HEK293 (cell line): ENCODE measurements around the gene TBC1D22A.

ENCODE experiments used
- ATF2 ChIP-seq: fragments of 450-650 bp; formaldehyde crosslinking; IDR thresholded peaks from 2 replicates; pipeline ENCODE4 v1.5.1; 2016; ENCODE audit warnings: missing biosample characterization, missing genetic modification characterization, low read depth
- CTCF ChIP-seq: fragments of 450-650 bp; formaldehyde crosslinking; IDR thresholded peaks from 2 replicates; pipeline ENCODE4 v1.5.1; 2016; ENCODE audit warnings: missing biosample characterization, missing genetic modification characterization
- PATZ1 ChIP-seq: fragments of 450-650 bp; formaldehyde crosslinking; IDR thresholded peaks from 2 replicates; pipeline ENCODE4 v1.5.1; 2016; ENCODE audit warnings: missing biosample characterization, missing genetic modification characterization
- REST ChIP-seq: fragments of 450-650 bp; formaldehyde crosslinking; IDR thresholded peaks from 2 replicates; pipeline ENCODE4 v1.5.1; 2016; ENCODE audit warnings: missing biosample characterization, missing genetic modification characterization
- SETDB1 ChIP-seq: IDR thresholded peaks from one replicate; pipeline ENCODE4 v1.6.1; 2017; ENCODE audit warnings: mild to moderate bottlenecking, low read length, moderate library complexity, mixed read lengths; ENCODE audit not compliant: insufficient read length
- ZNF37A ChIP-seq: fragments of 450-650 bp; IDR thresholded peaks from 2 replicates; pipeline ENCODE4 v1.5.1; 2018; ENCODE audit warnings: missing biosample characterization, missing genetic modification characterization
- ZNF670 ChIP-seq: fragments of 450-650 bp; formaldehyde crosslinking; IDR thresholded peaks from 2 replicates; pipeline ENCODE4 v1.5.1; 2016; ENCODE audit warnings: missing biosample characterization, missing genetic modification characterization, low read depth
- ZNF830 ChIP-seq: fragments of 450-650 bp; IDR thresholded peaks from 2 replicates; pipeline ENCODE4 v1.5.0; 2018; ENCODE audit warnings: missing biosample characterization, missing genetic modification characterization, low read depth, mild to moderate bottlenecking, moderate library complexity
- ZSCAN18 ChIP-seq: fragments of 450-650 bp; formaldehyde crosslinking; IDR thresholded peaks from 2 replicates; pipeline ENCODE4 v1.5.1; 2016; ENCODE audit warnings: missing biosample characterization, missing genetic modification characterization
- ZSCAN5A ChIP-seq: fragments of 450-650 bp; formaldehyde crosslinking; IDR thresholded peaks from 2 replicates; pipeline ENCODE4 v1.5.1; 2016; ENCODE audit warnings: missing biosample characterization, missing genetic modification characterization

GRCh38 chr22:47178339-47178738 is 415.9 kb downstream of the TBC1D22A start:
- TF ChIP-seq ZNF37A (tag by site-specific recombination) (no peak), CTCF (tag by site-specific recombination) (no peak), ZSCAN5A (tag by site-specific recombination) (no peak), SETDB1 (no peak), REST (tag by site-specific recombination) (no peak), ZNF670 (tag by site-specific recombination) (no peak), ZNF830 (tag by site-specific recombination) (no peak), ATF2 (tag by site-specific recombination) (no peak), PATZ1 (tag by site-specific recombination) (no peak), ZSCAN18 (tag by site-specific recombination) (no peak)
